Upper lobe of left lung (tissue), 6 donors: Measurements from ENCODE around the gene SNRPN. TPM values are rescaled to one million over a fixed set of nuclear protein-coding genes. Genes with fewer than 3 reads are reported as not detected.

Experiments used
- ATAC-seq, 2 donors: fragments of 200-7000 bp; cut with Tn5 transposase; one replicate each; pipeline ENCODE4 v1.9.1; 2022; ENCODE audit warnings: mild to moderate bottlenecking in 2 of 2, moderate library complexity in 2 of 2; ENCODE audit not compliant: low FRiP score in 2 of 2
- DNase-seq, 2 donors: peaks; one replicate each; pipeline ENCODE4 v3.0.0-alpha.2; 2019 to 2020
- H3K27ac ChIP-seq, 4 donors: fragments of 200-600 bp; sonication (generic); one replicate each; pipeline ENCODE4 v1.5.1; 2016 to 2019
- H3K27me3 ChIP-seq, 4 donors: fragments of 200-600 bp; sonication (generic); one replicate each; pipeline ENCODE4 v1.5.1; 2017 to 2019
- H3K36me3 ChIP-seq, 4 donors: fragments of 200-600 bp; sonication (generic); one replicate each; pipeline ENCODE4 v1.5.1; 2016 to 2019
- H3K4me1 ChIP-seq, 4 donors: fragments of 200-600 bp; sonication (generic); one replicate each; pipeline ENCODE4 v1.5.1; 2018 to 2019
- H3K4me3 ChIP-seq, 4 donors: fragments of 200-600 bp; sonication (generic); one replicate each; pipeline ENCODE4 v1.5.1; 2017 to 2019; ENCODE audit warnings: mild to moderate bottlenecking in 2 of 4, moderate library complexity in 1 of 4
- H3K9me3 ChIP-seq, 4 donors: fragments of 200-600 bp; sonication (generic); one replicate each; pipeline ENCODE4 v1.5.1; 2018 to 2019
- EP300 ChIP-seq, 4 donors: sonication (generic); formaldehyde crosslinking; IDR thresholded peaks; one replicate each; pipeline ENCODE4 v1.5.1; 2017; ENCODE audit warnings: antibody characterized with exemption in 4 of 4, control low read depth in 2 of 4
- POLR2A ChIP-seq, 4 donors: fragments of 450-650 bp; IDR thresholded peaks; one replicate each; pipeline ENCODE4 v1.5.1; 2016 to 2017; ENCODE audit warnings: antibody characterized with exemption in 4 of 4, mild to moderate bottlenecking in 2 of 4
- POLR2AphosphoS5 ChIP-seq, 2 donors: sonication (generic); formaldehyde crosslinking; IDR thresholded peaks; one replicate each; pipeline ENCODE4 v1.5.1; 2017; ENCODE audit warnings: antibody characterized with exemption in 2 of 2
- WGBS, 2 donors: methylation state at CpG; one replicate each; pipeline ENCODE4 v1.1.5; 2017 to 2018; 5-methylcytosine and 5-hydroxymethylcytosine counted together
- total RNA-seq, 6 donors: library from RNA; depleted of rRNA in 4 of 6; stranded (reverse); fragments of >200 nt in 4 of 6; gene quantifications; one replicate each; pipeline versions ENCODE4 v1.1.0 to v1.2.1, GENCODE V29; 2016 to 2021
- TF ChIP-seq, protein P1 (sequence below), 6 experiments: fragments of 450-650 bp in 4 of 6; fragments of 200-600 bp in 2 of 6; sonication (generic) in 2 of 6; IDR thresholded peaks; one replicate each; pipeline ENCODE4 v1.5.1; 2016 to 2019; ENCODE audit warnings: antibody characterized with exemption in 6 of 6
- donor health status: DM: no; HTN: no; CAD: no; lungs with moderate emphysema.
- donor health status: DM: no; HTN: yes; CAD: no; lungs with severe emphysema.

Gene SNRPN
- total RNA-seq, 6 donors from 2014 or later = 72.4 to 133 (median 92.4) TPM

DNA sequence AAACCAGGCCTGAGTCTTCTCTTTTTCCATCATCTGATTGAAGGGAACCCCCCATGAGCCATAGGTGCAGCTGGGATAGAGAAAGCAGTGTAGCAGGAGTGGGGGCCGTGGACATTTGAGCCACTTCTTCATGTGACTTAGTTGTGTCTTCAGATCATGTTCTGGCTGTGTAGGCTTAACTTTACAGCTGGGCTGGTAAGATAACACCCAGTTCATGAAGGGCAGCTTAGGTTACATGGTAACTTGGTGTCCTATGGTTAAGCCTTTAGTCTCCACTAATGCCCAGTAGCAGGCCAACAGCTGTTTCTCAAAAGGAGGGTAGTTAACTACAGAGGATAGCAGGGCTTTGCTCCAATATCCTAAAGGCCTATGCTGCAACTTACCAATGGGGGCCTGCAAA is 11.4 kb upstream of the SNRPN start:
- Histone ChIP-seq H3K27me3 (no peaks in the 10 kb centered on the region), H3K9me3 (no peaks in the 10 kb centered on the region), H3K27ac (no peak overlapping the region), H3K4me3 (no peak overlapping the region), H3K36me3 (no peaks in the 10 kb centered on the region), H3K4me1 (no peaks in the 10 kb centered on the region)
- ATAC-seq = no peak
- TF ChIP-seq POLR2A (IDR thresholded peaks at IDR 0.05) = no peak
- no peak for TF ChIP-seq POLR2AphosphoS5 (IDR thresholded peaks at IDR 0.05)
- TF ChIP-seq, protein P1, sequence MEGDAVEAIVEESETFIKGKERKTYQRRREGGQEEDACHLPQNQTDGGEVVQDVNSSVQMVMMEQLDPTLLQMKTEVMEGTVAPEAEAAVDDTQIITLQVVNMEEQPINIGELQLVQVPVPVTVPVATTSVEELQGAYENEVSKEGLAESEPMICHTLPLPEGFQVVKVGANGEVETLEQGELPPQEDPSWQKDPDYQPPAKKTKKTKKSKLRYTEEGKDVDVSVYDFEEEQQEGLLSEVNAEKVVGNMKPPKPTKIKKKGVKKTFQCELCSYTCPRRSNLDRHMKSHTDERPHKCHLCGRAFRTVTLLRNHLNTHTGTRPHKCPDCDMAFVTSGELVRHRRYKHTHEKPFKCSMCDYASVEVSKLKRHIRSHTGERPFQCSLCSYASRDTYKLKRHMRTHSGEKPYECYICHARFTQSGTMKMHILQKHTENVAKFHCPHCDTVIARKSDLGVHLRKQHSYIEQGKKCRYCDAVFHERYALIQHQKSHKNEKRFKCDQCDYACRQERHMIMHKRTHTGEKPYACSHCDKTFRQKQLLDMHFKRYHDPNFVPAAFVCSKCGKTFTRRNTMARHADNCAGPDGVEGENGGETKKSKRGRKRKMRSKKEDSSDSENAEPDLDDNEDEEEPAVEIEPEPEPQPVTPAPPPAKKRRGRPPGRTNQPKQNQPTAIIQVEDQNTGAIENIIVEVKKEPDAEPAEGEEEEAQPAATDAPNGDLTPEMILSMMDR (IDR thresholded peaks at IDR 0.05) = no peak
- no peak for TF ChIP-seq EP300 (IDR thresholded peaks at IDR 0.05)
- DNase-seq = no peak
- 56 to 80% methylated on average over 1 of the region's 1 CpG for WGBS, 2 donors

DNA sequence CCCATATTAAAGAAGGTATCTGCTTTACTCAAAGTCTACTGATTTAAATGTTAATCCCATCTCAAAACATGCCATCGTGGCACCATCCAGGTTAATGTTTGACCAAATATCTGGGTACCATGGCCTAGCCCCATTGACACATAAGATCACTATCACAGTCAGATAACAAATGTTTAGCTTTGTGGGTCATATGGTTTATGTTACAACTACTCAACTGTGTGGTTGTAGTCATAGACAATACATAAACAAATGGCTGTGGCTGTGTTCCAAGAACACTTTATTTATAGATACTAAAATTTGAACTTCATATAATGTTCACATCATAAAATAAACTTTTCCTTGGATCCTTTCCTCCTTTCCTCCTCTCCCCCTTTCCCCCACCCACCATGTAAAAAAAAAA is 9.8 kb upstream of the SNRPN start:
- ATAC-seq (no peak), DNase-seq (no peak)
- WGBS, 2 donors = 28 to 36% methylated on average over 1 of the region's 1 CpG
- Histone ChIP-seq H3K4me3 (no peak overlapping the region), H3K27me3 (no peaks in the 10 kb centered on the region), H3K9me3 (no peaks in the 10 kb centered on the region), H3K36me3 (no peaks in the 10 kb centered on the region), H3K27ac (no peak overlapping the region), H3K4me1 (no peaks in the 10 kb centered on the region)
- TF ChIP-seq POLR2AphosphoS5 (IDR thresholded peaks at IDR 0.05) = no peak
- TF ChIP-seq, protein P1 (IDR thresholded peaks at IDR 0.05) = no peak
- TF ChIP-seq POLR2A (IDR thresholded peaks at IDR 0.05) = no peak
- no peak for TF ChIP-seq EP300 (IDR thresholded peaks at IDR 0.05)

DNA sequence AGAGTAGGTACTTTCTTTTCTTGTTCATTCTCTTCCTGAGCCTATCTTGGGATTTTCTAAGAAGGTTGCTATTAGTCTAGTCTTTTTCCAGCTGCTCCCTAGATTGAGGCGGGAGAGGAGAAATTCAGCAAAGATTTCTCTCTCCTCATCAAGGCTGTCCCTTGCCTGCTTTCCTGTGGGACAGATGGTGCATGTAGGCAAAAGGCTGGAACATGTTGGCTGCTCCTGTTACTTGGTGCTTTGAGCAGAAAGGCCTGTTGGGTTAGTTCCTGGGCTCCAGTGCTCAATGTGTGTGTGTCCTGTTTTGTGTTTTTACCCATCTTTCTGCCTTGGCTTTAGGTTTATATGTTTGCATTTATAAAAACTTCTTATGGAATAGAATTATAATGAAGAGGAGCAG is 9.1 kb upstream of the SNRPN start:
- TF ChIP-seq POLR2A (IDR thresholded peaks at IDR 0.05) (no peak), EP300 (IDR thresholded peaks at IDR 0.05) (no peak), POLR2AphosphoS5 (IDR thresholded peaks at IDR 0.05) (no peak)
- TF ChIP-seq, protein P1 (IDR thresholded peaks at IDR 0.05) = no peak
- H3K9me3 ChIP-seq = no peaks in the 10 kb centered on the region
- no peak overlapping the region for H3K27ac ChIP-seq
- WGBS, 2 donors = 72 to 78% methylated on average over 1 of the region's 1 CpG
- no peak overlapping the region for H3K4me3 ChIP-seq
- H3K36me3 ChIP-seq = no peaks in the 10 kb centered on the region
- H3K4me1 ChIP-seq = no peaks in the 10 kb centered on the region
- no peaks in the 10 kb centered on the region for H3K27me3 ChIP-seq
- no peak for DNase-seq
- ATAC-seq = no peak

DNA sequence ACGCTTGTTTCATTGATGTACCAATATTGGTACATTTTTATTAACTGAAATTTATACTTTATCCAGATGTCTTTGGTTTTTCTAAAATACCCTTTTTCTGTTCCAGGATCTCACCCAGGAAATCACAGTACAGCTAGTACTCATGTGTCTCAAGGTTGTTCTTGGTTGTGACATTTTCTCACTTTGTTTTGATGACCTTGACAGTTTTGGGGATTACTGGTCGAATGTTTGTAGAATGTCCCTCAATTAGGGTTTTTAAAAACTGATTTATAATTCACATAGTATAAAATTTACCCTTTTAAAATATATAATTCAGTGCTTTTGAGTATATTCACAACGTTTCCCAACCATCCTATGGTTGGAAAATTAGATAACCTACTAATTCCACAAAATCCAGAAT is 6.3 kb upstream of the SNRPN start:
- H3K4me3 ChIP-seq = no peak overlapping the region
- no peaks in the 10 kb centered on the region for H3K9me3 ChIP-seq
- WGBS, 2 donors = 67 to 78% methylated on average over 3 of the region's 3 CpGs
- no peak overlapping the region for H3K27ac ChIP-seq
- H3K4me1 ChIP-seq = no peaks in the 10 kb centered on the region
- TF ChIP-seq POLR2A (IDR thresholded peaks at IDR 0.05) (no peak), POLR2AphosphoS5 (IDR thresholded peaks at IDR 0.05) (no peak), EP300 (IDR thresholded peaks at IDR 0.05) (no peak)
- TF ChIP-seq, protein P1 (IDR thresholded peaks at IDR 0.05) = no peak
- DNase-seq = no peak
- H3K27me3 ChIP-seq = no peaks in the 10 kb centered on the region
- H3K36me3 ChIP-seq = no peaks in the 10 kb centered on the region
- ATAC-seq = no peak

DNA sequence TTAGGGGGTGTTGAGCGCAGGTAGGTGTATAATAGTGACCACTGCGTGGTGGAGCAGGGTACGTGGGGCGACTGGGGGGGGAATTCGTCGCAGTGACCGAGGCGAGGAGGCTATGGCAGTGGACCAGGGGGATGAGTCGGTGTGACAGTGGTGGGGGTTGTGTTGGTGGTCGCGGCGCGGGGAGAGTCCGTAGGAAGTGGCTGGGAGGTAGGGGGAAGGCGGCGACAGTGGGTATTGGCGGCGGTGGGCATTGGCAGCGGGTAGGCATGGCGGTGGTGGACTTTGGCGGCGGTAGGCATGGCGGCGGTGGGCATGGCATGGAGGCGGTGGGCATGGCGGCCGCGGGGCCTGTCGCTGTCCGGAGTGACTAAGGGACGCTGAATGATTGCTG is 739 bp downstream of the SNRPN start:
- ATAC-seq (peak; percentile 37 to 56), DNase-seq (peak in 1 of 2 donors; percentile 86)
- 46 to 53% methylated on average over 29 to 31 of the region's 31 CpGs for WGBS, 2 donors
- H3K4me3 ChIP-seq = peak overlapping the region; percentile 60 to 78 (median 64)
- H3K9me3 ChIP-seq = peaks cover 0 to 11% (median 2%) of the 10 kb centered on the region in 4 donors
- no peaks in the 10 kb centered on the region for H3K27me3 ChIP-seq
- H3K27ac ChIP-seq = peak overlapping the region; percentile 87 to 94 (median 90)
- H3K4me1 ChIP-seq = peaks cover 0 to 2% (median 0%) of the 10 kb centered on the region in 4 donors
- no peak for TF ChIP-seq EP300 (IDR thresholded peaks at IDR 0.05)
- no peaks in the 10 kb centered on the region for H3K36me3 ChIP-seq
